GM23338 (cell line): ENCODE results near the gene XPOT. TPM values are rescaled to one million over a fixed set of nuclear protein-coding genes. Genes with fewer than 3 reads are reported as not detected.

Experiments used
- ATAC-seq: fragments of 200-7000 bp; cut with Tn5 transposase; 3 replicates; pipeline ENCODE4 v1.9.1; 2020
- DNase-seq: peaks from one replicate; pipeline ENCODE4 v3.0.0-alpha.2; 2015; ENCODE audit warnings: low spot score
- H2AFZ ChIP-seq: fragments of 200-600 bp; sonication (generic); 2 replicates; pipeline ENCODE4 v1.8.0; 2016; ENCODE audit warnings: antibody characterized with exemption, mild to moderate bottlenecking, moderate library complexity
- H3F3A ChIP-seq: fragments of 200-600 bp; sonication (generic); replicated peaks from 2 replicates; pipeline ENCODE4 v1.8.0; 2017; ENCODE audit warnings: antibody characterized with exemption, mixed run types, low read depth
- H3K27ac ChIP-seq: fragments of 200-600 bp; sonication (generic); 2 replicates; pipeline ENCODE4 v1.6.1; 2016; ENCODE audit warnings: low read depth
- H3K27me3 ChIP-seq: fragments of 200-600 bp; sonication (generic); 2 replicates; pipeline ENCODE4 v1.8.0; 2016; ENCODE audit warnings: mild to moderate bottlenecking, mixed run types, moderate library complexity; ENCODE audit not compliant: insufficient read depth
- H3K36me3 ChIP-seq: fragments of 200-600 bp; sonication (generic); 2 replicates; pipeline ENCODE4 v1.8.0; 2016; ENCODE audit warnings: mild to moderate bottlenecking; ENCODE audit not compliant: insufficient read depth
- H3K4me1 ChIP-seq: fragments of 200-600 bp; sonication (generic); 2 replicates; pipeline ENCODE4 v1.8.0; 2016; ENCODE audit warnings: mild to moderate bottlenecking, moderate library complexity; ENCODE audit not compliant: insufficient read depth
- H3K4me2 ChIP-seq: fragments of 200-600 bp; sonication (generic); 2 replicates; pipeline ENCODE4 v1.7.1; 2017; ENCODE audit warnings: mixed run types
- H3K4me3 ChIP-seq: fragments of 200-600 bp; sonication (generic); 2 replicates; pipeline ENCODE4 v1.6.1; 2016; ENCODE audit warnings: mixed run types
- H3K79me2 ChIP-seq: fragments of 200-600 bp; sonication (generic); replicated peaks from 2 replicates; pipeline ENCODE4 v1.8.0; 2017; ENCODE audit warnings: mild to moderate bottlenecking; ENCODE audit not compliant: insufficient read depth
- H3K9me2 ChIP-seq: fragments of 200-600 bp; sonication (generic); 2 replicates; pipeline ENCODE4 v1.8.0; 2017; ENCODE audit not compliant: insufficient read depth
- H4K20me1 ChIP-seq: fragments of 200-600 bp; sonication (generic); replicated peaks from 2 replicates; pipeline ENCODE4 v1.8.0; 2017; ENCODE audit warnings: mild to moderate bottlenecking; ENCODE audit not compliant: insufficient read depth
- H3K27ac Mint-ChIP-seq: 2 replicates; pipeline ENCODE4 v1.8.0; 2020; ENCODE audit warnings: inconsistent platforms, mild to moderate bottlenecking, moderate library complexity, mixed read lengths
- H3K27me3 Mint-ChIP-seq: 3 replicates; pipeline ENCODE4 v1.8.0; 2022; ENCODE audit warnings: low read depth, mild to moderate bottlenecking, moderate library complexity, mixed read lengths, inconsistent platforms; ENCODE audit not compliant: insufficient read depth, poor library complexity
- H3K36me3 Mint-ChIP-seq: 3 replicates; pipeline ENCODE4 v1.8.0; 2021; ENCODE audit warnings: low read depth, mild to moderate bottlenecking, inconsistent platforms, moderate library complexity, mixed read lengths
- H3K4me1 Mint-ChIP-seq: 3 replicates; pipeline ENCODE4 v1.8.0; 2020; ENCODE audit warnings: mild to moderate bottlenecking, inconsistent platforms, mixed read lengths
- H3K4me3 Mint-ChIP-seq: 3 replicates; pipeline ENCODE4 v1.8.0; 2021; ENCODE audit warnings: moderate library complexity, mild to moderate bottlenecking, inconsistent platforms, mixed read lengths
- H3K9me3 Mint-ChIP-seq: 3 replicates; pipeline ENCODE4 v1.8.0; 2020; ENCODE audit warnings: moderate library complexity, mild to moderate bottlenecking, inconsistent platforms, mixed read lengths
- CREB1 ChIP-seq: fragments of 250-450 bp; sonication (Bioruptor Pico); IDR thresholded peaks from 2 replicates; pipeline ENCODE4 v1.5.0; 2020; ENCODE audit warnings: low read depth, mild to moderate bottlenecking, moderate library complexity
- EZH2 ChIP-seq: fragments of 200-600 bp; sonication (generic); IDR thresholded peaks from one replicate; pipeline ENCODE4 v1.8.0; 2017; ENCODE audit warnings: antibody characterized with exemption, mild to moderate bottlenecking, low read depth; ENCODE audit not compliant: unreplicated experiment
- EZH2phosphoT487 ChIP-seq: fragments of 200-600 bp; sonication (generic); IDR thresholded peaks from one replicate; pipeline ENCODE4 v1.8.1; 2018; ENCODE audit warnings: antibody characterized with exemption; ENCODE audit not compliant: unreplicated experiment
- JUNB ChIP-seq: IDR thresholded peaks from one replicate; pipeline ENCODE4 v1.6.1; 2016; ENCODE audit warnings: antibody characterized with exemption; ENCODE audit not compliant: unreplicated experiment
- NANOG ChIP-seq: IDR thresholded peaks from 2 replicates; pipeline ENCODE4 v1.6.1; 2016; ENCODE audit warnings: antibody characterized with exemption, borderline replicate concordance
- POLR2AphosphoS5 ChIP-seq: IDR thresholded peaks from 2 replicates; pipeline ENCODE4 v1.6.1; 2016; ENCODE audit warnings: antibody characterized with exemption, low read depth
- STAT1 ChIP-seq: IDR thresholded peaks from one replicate; pipeline ENCODE4 v1.6.1; 2016; ENCODE audit warnings: antibody characterized with exemption; ENCODE audit not compliant: unreplicated experiment
- ZNF114 ChIP-seq: fragments of 250-450 bp; sonication (Bioruptor Pico); IDR thresholded peaks from 2 replicates; pipeline ENCODE4 v1.5.0; 2020; ENCODE audit warnings: mild to moderate bottlenecking, moderate library complexity
- ZNF331 ChIP-seq: fragments of 250-450 bp; sonication (Bioruptor Pico); IDR thresholded peaks from 2 replicates; pipeline ENCODE4 v1.5.0; 2020; ENCODE audit warnings: low read depth, mild to moderate bottlenecking, moderate library complexity
- polyA plus RNA-seq: library from polyadenylated mRNA; unstranded; fragments of >200 nt; fragmentation: Nextera tagmentation; extraction: Ambion mirVana; gene quantifications from 2 replicates; pipeline ENCODE4 v1.2.1, GENCODE V29; 2016
- total RNA-seq: library from RNA; depleted of rRNA; stranded (reverse); fragments of >200 nt; shearing (Covaris generic); gene quantifications from 2 replicates; pipeline ENCODE4 v1.2.3, GENCODE V29; 2014
- TF ChIP-seq, protein P1 (sequence below), 2 experiments: fragments of 200-600 bp in 1 of 2; sonication (generic) in 1 of 2; conservative IDR thresholded peaks; 2 replicates each; pipeline versions ENCODE4 v1.5.1 to v1.6.1; 2016 to 2017; ENCODE audit warnings: antibody characterized with exemption in 2 of 2, low read depth in 2 of 2, mild to moderate bottlenecking in 2 of 2, moderate library complexity in 1 of 2
- TF ChIP-seq, protein P2 (sequence below): IDR thresholded peaks from one replicate; pipeline ENCODE4 v1.6.1; 2018; ENCODE audit warnings: antibody characterized with exemption; ENCODE audit not compliant: unreplicated experiment
- TF ChIP-seq, protein P3 (sequence below): IDR thresholded peaks from 2 replicates; pipeline ENCODE4 v1.6.1; 2016; ENCODE audit warnings: antibody characterized with exemption

The XPOT gene
- total and polyA plus RNA-seq, 2 experiments from 2014 or later = 58.7 to 145 TPM

GRCh38 chr12:64475518-64475917, 71.3 kb downstream of the XPOT start:
- no peak overlapping the region for H3K27ac ChIP-seq
- peaks cover 73% of the 10 kb centered on the region for H3K36me3 Mint-ChIP-seq
- peaks cover 2% of the 10 kb centered on the region for H3K27me3 Mint-ChIP-seq
- H3K4me3 ChIP-seq = no peak overlapping the region
- no peaks in the 10 kb centered on the region for H3K27me3 ChIP-seq
- no peaks in the 10 kb centered on the region for H3K4me1 Mint-ChIP-seq
- peaks cover 38% of the 10 kb centered on the region for H3K79me2 ChIP-seq
- H3K4me2 ChIP-seq = no peak overlapping the region
- peaks cover 27% of the 10 kb centered on the region for H3K9me3 Mint-ChIP-seq
- no peak for ATAC-seq
- peaks cover 36% of the 10 kb centered on the region for H3K36me3 ChIP-seq
- H3K4me3 Mint-ChIP-seq = no peak overlapping the region
- no peaks in the 10 kb centered on the region for H3K9me2 ChIP-seq
- DNase-seq = no peak
- H4K20me1 ChIP-seq = 0 out of 2 replicates have a peak, but pooled peaks cover 7% of the 10 kb centered on the region
- no peak for TF ChIP-seq EZH2
- no peak for TF ChIP-seq ZNF114 (CRISPR knock-in tag)
- no peak for TF ChIP-seq JUNB
- no peak for TF ChIP-seq POLR2AphosphoS5
- TF ChIP-seq ZNF331 (CRISPR knock-in tag) = no peak
- TF ChIP-seq, protein P1, sequence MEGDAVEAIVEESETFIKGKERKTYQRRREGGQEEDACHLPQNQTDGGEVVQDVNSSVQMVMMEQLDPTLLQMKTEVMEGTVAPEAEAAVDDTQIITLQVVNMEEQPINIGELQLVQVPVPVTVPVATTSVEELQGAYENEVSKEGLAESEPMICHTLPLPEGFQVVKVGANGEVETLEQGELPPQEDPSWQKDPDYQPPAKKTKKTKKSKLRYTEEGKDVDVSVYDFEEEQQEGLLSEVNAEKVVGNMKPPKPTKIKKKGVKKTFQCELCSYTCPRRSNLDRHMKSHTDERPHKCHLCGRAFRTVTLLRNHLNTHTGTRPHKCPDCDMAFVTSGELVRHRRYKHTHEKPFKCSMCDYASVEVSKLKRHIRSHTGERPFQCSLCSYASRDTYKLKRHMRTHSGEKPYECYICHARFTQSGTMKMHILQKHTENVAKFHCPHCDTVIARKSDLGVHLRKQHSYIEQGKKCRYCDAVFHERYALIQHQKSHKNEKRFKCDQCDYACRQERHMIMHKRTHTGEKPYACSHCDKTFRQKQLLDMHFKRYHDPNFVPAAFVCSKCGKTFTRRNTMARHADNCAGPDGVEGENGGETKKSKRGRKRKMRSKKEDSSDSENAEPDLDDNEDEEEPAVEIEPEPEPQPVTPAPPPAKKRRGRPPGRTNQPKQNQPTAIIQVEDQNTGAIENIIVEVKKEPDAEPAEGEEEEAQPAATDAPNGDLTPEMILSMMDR (conservative IDR thresholded peaks at IDR 0.05; ENCODE audit: low read depth in 2 of 2) = no peak
- TF ChIP-seq, protein P2, sequence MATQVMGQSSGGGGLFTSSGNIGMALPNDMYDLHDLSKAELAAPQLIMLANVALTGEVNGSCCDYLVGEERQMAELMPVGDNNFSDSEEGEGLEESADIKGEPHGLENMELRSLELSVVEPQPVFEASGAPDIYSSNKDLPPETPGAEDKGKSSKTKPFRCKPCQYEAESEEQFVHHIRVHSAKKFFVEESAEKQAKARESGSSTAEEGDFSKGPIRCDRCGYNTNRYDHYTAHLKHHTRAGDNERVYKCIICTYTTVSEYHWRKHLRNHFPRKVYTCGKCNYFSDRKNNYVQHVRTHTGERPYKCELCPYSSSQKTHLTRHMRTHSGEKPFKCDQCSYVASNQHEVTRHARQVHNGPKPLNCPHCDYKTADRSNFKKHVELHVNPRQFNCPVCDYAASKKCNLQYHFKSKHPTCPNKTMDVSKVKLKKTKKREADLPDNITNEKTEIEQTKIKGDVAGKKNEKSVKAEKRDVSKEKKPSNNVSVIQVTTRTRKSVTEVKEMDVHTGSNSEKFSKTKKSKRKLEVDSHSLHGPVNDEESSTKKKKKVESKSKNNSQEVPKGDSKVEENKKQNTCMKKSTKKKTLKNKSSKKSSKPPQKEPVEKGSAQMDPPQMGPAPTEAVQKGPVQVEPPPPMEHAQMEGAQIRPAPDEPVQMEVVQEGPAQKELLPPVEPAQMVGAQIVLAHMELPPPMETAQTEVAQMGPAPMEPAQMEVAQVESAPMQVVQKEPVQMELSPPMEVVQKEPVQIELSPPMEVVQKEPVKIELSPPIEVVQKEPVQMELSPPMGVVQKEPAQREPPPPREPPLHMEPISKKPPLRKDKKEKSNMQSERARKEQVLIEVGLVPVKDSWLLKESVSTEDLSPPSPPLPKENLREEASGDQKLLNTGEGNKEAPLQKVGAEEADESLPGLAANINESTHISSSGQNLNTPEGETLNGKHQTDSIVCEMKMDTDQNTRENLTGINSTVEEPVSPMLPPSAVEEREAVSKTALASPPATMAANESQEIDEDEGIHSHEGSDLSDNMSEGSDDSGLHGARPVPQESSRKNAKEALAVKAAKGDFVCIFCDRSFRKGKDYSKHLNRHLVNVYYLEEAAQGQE = no peak
- no peak overlapping the region for H2AFZ ChIP-seq
- no peaks in the 10 kb centered on the region for H3K4me1 ChIP-seq
- no peak overlapping the region for H3K27ac Mint-ChIP-seq
- no peaks in the 10 kb centered on the region for H3F3A ChIP-seq

DNA sequence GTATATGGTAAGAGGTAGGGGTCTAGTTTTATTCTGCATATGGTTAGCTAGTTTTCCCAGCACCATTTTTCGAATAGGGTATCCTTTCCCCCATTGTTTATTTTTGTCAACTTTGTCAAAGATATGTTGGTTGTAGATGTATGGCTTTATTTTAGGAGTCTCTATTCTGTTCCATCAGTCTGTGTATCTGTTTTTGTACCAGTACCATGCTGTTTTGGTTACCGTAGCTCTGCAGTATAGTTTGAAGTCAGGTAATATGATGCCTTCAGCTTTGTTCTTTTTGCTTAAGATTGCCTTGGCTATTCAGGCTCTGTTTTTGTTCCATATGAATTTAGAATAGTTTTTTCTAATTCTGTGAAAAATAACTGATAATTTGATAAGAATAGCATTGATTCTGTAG, 72.7 kb downstream of the XPOT start:
- Histone ChIP-seq H3K36me3 (peaks cover 34% of the 10 kb centered on the region), H3K79me2 (peaks cover 38% of the 10 kb centered on the region), H4K20me1 (0 out of 2 replicates have a peak, but pooled peaks cover 3% of the 10 kb centered on the region), H3K27me3 (no peaks in the 10 kb centered on the region), H2AFZ (no peak overlapping the region), H3K9me2 (no peaks in the 10 kb centered on the region), H3K4me2 (no peak overlapping the region), H3K27ac (no peak overlapping the region), H3K4me1 (no peaks in the 10 kb centered on the region), H3F3A (no peaks in the 10 kb centered on the region), H3K4me3 (no peak overlapping the region)
- Mint-ChIP-seq H3K27ac (no peak overlapping the region), H3K9me3 (peaks cover 27% of the 10 kb centered on the region), H3K27me3 (peaks cover 2% of the 10 kb centered on the region), H3K4me1 (no peaks in the 10 kb centered on the region), H3K36me3 (peaks cover 63% of the 10 kb centered on the region), H3K4me3 (no peak overlapping the region)
- no peak for DNase-seq
- ATAC-seq = no peak
- TF ChIP-seq CREB1 (CRISPR knock-in tag) = no peak
- no peak for TF ChIP-seq STAT1
- TF ChIP-seq, protein P3, sequence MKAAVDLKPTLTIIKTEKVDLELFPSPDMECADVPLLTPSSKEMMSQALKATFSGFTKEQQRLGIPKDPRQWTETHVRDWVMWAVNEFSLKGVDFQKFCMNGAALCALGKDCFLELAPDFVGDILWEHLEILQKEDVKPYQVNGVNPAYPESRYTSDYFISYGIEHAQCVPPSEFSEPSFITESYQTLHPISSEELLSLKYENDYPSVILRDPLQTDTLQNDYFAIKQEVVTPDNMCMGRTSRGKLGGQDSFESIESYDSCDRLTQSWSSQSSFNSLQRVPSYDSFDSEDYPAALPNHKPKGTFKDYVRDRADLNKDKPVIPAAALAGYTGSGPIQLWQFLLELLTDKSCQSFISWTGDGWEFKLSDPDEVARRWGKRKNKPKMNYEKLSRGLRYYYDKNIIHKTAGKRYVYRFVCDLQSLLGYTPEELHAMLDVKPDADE = no peak
- TF ChIP-seq ZNF331 (CRISPR knock-in tag) = no peak
- no peak for TF ChIP-seq JUNB
- TF ChIP-seq NANOG = no peak
- no peak for TF ChIP-seq EZH2phosphoT487
- TF ChIP-seq, protein P1 (conservative IDR thresholded peaks at IDR 0.05; ENCODE audit: low read depth in 2 of 2) = no peak
- TF ChIP-seq, protein P2 = no peak
- TF ChIP-seq EZH2 = no peak
- TF ChIP-seq ZNF114 (CRISPR knock-in tag) = no peak
